Endothelial cell of umbilical vein (primary cell): ENCODE data around the gene PHAF1.

Experiments used
- FOS ChIP-seq: IDR thresholded peaks from 2 replicates; pipeline ENCODE4 v1.6.1; 2011; ENCODE audit warnings: mild to moderate bottlenecking, low read length, moderate library complexity, borderline replicate concordance; ENCODE audit not compliant: insufficient read depth
- GATA2 ChIP-seq: IDR thresholded peaks from 2 replicates; pipeline ENCODE4 v1.7.0; 2011; ENCODE audit warnings: low read depth, mild to moderate bottlenecking, moderate library complexity, mixed read lengths, low read length; ENCODE audit not compliant: insufficient read length, insufficient read depth
- POLR2A ChIP-seq: IDR thresholded peaks from 2 replicates; pipeline ENCODE4 v1.6.1; 2012; ENCODE audit warnings: low read depth, mild to moderate bottlenecking, control low read depth, low read length
- TF ChIP-seq, protein P1 (sequence below): IDR thresholded peaks from 2 replicates; pipeline ENCODE4 v1.6.1; 2011; ENCODE audit not compliant: insufficient read depth, insufficient read length
- TF ChIP-seq, protein P2 (sequence below), 2 donors: IDR thresholded peaks; 1 replicate in 1 of 2; 2 replicates in 1 of 2; pipeline ENCODE4 v1.5.1; 2011; ENCODE audit warnings: low read length in 2 of 2, mild to moderate bottlenecking in 2 of 2, moderate library complexity in 2 of 2, control low read depth in 1 of 2, inconsistent platforms in 1 of 2, low read depth in 1 of 2; ENCODE audit not compliant: insufficient read depth in 1 of 2; ENCODE audit errors: extremely low read depth in 1 of 2

GRCh38 chr16:67184453-67184994, 74.8 kb downstream of the PHAF1 start:
- TF ChIP-seq, protein P1, sequence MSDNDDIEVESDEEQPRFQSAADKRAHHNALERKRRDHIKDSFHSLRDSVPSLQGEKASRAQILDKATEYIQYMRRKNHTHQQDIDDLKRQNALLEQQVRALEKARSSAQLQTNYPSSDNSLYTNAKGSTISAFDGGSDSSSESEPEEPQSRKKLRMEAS: no peak
- TF ChIP-seq FOS: no peak
- TF ChIP-seq, protein P2, sequence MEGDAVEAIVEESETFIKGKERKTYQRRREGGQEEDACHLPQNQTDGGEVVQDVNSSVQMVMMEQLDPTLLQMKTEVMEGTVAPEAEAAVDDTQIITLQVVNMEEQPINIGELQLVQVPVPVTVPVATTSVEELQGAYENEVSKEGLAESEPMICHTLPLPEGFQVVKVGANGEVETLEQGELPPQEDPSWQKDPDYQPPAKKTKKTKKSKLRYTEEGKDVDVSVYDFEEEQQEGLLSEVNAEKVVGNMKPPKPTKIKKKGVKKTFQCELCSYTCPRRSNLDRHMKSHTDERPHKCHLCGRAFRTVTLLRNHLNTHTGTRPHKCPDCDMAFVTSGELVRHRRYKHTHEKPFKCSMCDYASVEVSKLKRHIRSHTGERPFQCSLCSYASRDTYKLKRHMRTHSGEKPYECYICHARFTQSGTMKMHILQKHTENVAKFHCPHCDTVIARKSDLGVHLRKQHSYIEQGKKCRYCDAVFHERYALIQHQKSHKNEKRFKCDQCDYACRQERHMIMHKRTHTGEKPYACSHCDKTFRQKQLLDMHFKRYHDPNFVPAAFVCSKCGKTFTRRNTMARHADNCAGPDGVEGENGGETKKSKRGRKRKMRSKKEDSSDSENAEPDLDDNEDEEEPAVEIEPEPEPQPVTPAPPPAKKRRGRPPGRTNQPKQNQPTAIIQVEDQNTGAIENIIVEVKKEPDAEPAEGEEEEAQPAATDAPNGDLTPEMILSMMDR (IDR thresholded peaks at IDR 0.05; ENCODE audit: extremely low read depth in 1 of 2, insufficient read depth in 1 of 2, low read depth in 1 of 2, low read length in 2 of 2): no peak
- TF ChIP-seq POLR2A: no peak
- TF ChIP-seq GATA2: no peak
